Measurements from ENCODE around the gene RAPGEF2.

- TF ChIP-seq POLR2A (IDR thresholded peaks at IDR 0.05), result no peak
- TF ChIP-seq, protein P1, sequence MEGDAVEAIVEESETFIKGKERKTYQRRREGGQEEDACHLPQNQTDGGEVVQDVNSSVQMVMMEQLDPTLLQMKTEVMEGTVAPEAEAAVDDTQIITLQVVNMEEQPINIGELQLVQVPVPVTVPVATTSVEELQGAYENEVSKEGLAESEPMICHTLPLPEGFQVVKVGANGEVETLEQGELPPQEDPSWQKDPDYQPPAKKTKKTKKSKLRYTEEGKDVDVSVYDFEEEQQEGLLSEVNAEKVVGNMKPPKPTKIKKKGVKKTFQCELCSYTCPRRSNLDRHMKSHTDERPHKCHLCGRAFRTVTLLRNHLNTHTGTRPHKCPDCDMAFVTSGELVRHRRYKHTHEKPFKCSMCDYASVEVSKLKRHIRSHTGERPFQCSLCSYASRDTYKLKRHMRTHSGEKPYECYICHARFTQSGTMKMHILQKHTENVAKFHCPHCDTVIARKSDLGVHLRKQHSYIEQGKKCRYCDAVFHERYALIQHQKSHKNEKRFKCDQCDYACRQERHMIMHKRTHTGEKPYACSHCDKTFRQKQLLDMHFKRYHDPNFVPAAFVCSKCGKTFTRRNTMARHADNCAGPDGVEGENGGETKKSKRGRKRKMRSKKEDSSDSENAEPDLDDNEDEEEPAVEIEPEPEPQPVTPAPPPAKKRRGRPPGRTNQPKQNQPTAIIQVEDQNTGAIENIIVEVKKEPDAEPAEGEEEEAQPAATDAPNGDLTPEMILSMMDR (IDR thresholded peaks at IDR 0.05), result no peak
Observed at GRCh38 chr4:159190651-159191050, 87.8 kb downstream of the RAPGEF2 start.

Measured in testis (tissue), 2 donors.